Neural crest cell (in vitro differentiated cells): Measurements from ENCODE around the gene APOB. TPM values are rescaled to one million over a fixed set of nuclear protein-coding genes. Genes with fewer than 3 reads are reported as not detected.

Experiments
- DNase-seq: peaks from one replicate; pipeline ENCODE4 v3.0.0; 2021; ENCODE audit warnings: low read depth, mixed read lengths, low spot score
- H3K27ac Mint-ChIP-seq: one replicate; pipeline ENCODE4 v1.8.0; 2021; ENCODE audit warnings: mild to moderate bottlenecking, mixed read lengths; ENCODE audit not compliant: unreplicated experiment
- H3K27me3 Mint-ChIP-seq: 2 replicates; pipeline ENCODE4 v1.8.0; 2021; ENCODE audit warnings: low read depth, mild to moderate bottlenecking, mixed read lengths
- H3K36me3 Mint-ChIP-seq: 2 replicates; pipeline ENCODE4 v1.8.0; 2021; ENCODE audit warnings: low read depth, mild to moderate bottlenecking, mixed read lengths
- H3K4me1 Mint-ChIP-seq: 2 replicates; pipeline ENCODE4 v1.8.0; 2021; ENCODE audit warnings: mixed read lengths
- H3K4me3 Mint-ChIP-seq: one replicate; pipeline ENCODE4 v1.8.0; 2021; ENCODE audit warnings: mild to moderate bottlenecking, mixed read lengths
- H3K9me3 Mint-ChIP-seq: 2 replicates; pipeline ENCODE4 v1.8.0; 2021; ENCODE audit warnings: mixed read lengths
- total RNA-seq: library from RNA; stranded (reverse); gene quantifications from 2 replicates; pipeline ENCODE4 v1.2.1, GENCODE V29; 2021
- TF ChIP-seq, protein P1 (sequence below): fragments of 200-600 bp; sonication (generic); conservative IDR thresholded peaks from 2 replicates; pipeline ENCODE4 v1.5.0; 2021; ENCODE audit warnings: antibody characterized with exemption, mild to moderate bottlenecking

APOB gene
- total RNA-seq, 1 donor from 2014 or later: 0.09 TPM

DNA sequence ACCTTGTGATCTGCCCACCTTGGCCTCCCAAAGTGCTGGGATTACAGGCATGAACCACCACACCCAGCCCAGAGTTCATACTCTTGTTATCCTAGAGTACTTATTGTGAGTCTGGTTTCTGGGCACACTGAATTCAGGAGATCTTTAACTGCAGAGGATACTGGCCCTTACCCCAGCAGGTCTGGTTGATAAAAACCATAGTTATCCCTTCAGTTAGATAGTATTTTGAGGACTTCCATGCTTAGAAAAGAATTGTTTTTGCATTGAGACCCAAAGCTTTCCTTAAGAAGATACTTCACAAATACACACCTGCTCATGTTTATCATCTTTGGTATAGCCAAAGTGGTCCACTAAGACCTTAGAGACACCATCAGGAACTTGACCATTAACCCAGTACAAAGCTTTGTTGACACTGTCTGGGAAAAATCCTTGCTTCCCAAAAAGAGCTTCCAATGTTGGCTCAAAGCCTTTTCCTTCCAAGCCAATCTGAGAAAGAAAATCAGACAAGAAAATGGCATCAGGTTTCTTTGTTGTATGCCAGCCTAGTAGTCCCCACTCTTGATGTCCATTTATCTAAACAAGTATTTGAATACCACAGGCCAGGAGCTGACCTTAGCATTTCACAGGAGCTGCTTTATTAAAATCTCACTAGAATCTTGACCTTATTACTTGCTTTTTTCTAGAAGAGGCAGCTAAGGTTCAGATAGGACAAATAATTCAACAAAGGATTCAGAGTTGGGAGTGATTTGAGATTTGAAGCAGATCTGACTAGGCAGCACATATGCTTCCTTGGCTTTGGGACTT is 17.2 kb downstream of the APOB start:
- TF ChIP-seq, protein P1, sequence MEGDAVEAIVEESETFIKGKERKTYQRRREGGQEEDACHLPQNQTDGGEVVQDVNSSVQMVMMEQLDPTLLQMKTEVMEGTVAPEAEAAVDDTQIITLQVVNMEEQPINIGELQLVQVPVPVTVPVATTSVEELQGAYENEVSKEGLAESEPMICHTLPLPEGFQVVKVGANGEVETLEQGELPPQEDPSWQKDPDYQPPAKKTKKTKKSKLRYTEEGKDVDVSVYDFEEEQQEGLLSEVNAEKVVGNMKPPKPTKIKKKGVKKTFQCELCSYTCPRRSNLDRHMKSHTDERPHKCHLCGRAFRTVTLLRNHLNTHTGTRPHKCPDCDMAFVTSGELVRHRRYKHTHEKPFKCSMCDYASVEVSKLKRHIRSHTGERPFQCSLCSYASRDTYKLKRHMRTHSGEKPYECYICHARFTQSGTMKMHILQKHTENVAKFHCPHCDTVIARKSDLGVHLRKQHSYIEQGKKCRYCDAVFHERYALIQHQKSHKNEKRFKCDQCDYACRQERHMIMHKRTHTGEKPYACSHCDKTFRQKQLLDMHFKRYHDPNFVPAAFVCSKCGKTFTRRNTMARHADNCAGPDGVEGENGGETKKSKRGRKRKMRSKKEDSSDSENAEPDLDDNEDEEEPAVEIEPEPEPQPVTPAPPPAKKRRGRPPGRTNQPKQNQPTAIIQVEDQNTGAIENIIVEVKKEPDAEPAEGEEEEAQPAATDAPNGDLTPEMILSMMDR: no peak
- Mint-ChIP-seq H3K4me3 (no peak overlapping the region), H3K27ac (no peak overlapping the region), H3K9me3 (peaks cover 3% of the 10 kb centered on the region), H3K4me1 (no peaks in the 10 kb centered on the region), H3K36me3 (no peaks in the 10 kb centered on the region), H3K27me3 (peaks cover 45% of the 10 kb centered on the region)
- DNase-seq: no peak

DNA sequence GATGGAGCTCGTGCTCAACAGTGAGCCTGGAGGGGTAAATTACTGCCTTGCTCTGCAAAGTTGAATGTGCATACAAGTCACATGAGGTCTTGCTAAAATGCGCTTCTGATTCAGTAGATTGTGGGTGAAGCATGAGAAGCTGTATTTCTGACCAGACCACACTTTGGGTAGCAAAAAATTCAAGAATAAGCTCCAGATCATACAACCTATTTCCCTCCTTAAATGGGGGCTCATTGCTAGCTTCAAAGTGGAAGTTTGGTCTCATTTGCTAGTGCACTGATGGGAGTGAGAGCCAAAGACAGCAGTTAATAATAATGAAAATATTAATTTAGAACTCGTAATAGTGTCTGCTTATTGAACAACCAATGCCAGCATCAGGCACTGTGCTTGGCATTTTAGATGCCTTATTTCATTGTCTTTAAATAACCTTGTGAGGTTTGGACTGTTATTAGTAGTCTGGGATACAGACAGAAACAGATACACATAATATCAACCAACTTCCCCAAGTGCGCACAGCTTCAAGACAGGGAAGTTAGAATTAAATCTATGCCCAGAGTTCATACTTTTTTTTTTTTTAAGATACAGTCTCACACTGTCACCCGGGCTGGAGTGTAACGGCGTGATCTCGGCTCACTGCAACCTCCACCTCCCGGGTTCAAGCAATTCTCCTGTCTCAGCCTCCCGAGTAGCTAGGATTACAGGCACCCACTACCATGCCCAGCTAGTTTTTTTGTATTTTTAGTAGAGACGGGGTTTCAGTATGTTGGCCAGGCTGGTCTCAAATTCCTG is 18.0 kb downstream of the APOB start:
- peaks cover 41% of the 10 kb centered on the region for H3K27me3 Mint-ChIP-seq
- no peak overlapping the region for H3K27ac Mint-ChIP-seq
- TF ChIP-seq, protein P1: no peak
- no peaks in the 10 kb centered on the region for H3K36me3 Mint-ChIP-seq
- H3K9me3 Mint-ChIP-seq: peaks cover 3% of the 10 kb centered on the region
- DNase-seq: no peak
- H3K4me1 Mint-ChIP-seq: no peaks in the 10 kb centered on the region
- H3K4me3 Mint-ChIP-seq: no peak overlapping the region

DNA sequence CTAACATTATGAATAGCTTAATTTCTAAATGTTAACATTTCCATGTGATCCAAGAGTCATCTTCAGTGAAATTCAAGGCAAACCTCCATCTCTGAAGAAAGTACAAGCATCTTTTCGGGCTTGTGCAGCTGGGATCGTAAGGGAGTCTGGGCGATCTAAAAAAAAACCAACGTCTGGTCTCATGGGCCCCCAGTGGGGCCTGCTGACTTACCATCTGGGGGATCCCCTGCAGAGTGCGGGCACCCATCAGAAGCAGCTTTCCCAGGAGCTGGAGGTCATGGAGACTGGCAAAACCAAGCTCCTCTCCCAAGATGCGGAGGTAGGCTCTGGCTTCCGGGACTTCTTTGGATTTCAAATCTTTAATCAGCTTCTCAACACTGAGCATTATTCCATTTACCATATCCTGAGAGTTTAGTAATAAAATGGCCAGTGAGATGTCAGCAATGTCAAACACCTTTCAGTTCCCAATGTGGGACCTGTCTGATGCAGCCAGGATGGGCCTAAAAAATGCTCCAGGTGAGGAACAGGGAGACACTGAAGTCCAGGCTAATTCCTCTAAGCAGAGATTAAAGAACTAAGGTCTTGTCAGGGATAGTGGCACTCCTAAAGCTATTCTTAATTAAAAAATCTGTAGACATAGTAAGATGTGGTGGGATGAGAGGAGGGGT is 19.0 kb downstream of the APOB start:
- Mint-ChIP-seq H3K4me1 (no peaks in the 10 kb centered on the region), H3K9me3 (peaks cover 3% of the 10 kb centered on the region), H3K4me3 (no peak overlapping the region), H3K27me3 (peaks cover 34% of the 10 kb centered on the region), H3K27ac (no peak overlapping the region), H3K36me3 (no peaks in the 10 kb centered on the region)
- no peak for DNase-seq
- TF ChIP-seq, protein P1: no peak

DNA sequence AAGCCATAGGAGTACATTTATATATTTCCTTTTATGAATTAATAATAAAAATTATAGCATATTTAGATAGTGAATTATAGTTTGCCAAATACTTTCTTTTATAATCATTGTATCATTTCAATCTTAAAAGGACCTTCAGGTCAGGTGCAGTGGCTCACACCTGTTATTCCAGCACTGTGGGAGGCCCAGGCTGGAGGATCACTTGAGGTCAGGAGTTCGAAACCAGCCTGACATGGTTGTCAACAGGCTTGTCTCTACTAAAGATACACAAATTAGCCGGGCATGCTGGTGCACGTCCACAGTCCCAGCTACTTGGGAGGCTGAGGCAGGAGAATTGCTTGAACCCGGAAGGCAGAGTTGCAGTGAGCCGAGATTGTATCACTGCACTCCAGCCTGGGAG is 19.7 kb downstream of the APOB start:
- H3K4me3 Mint-ChIP-seq: no peak overlapping the region
- no peaks in the 10 kb centered on the region for H3K36me3 Mint-ChIP-seq
- DNase-seq: no peak
- peaks cover 30% of the 10 kb centered on the region for H3K27me3 Mint-ChIP-seq
- H3K4me1 Mint-ChIP-seq: no peaks in the 10 kb centered on the region
- TF ChIP-seq, protein P1: no peak
- H3K9me3 Mint-ChIP-seq: peaks cover 3% of the 10 kb centered on the region
- no peak overlapping the region for H3K27ac Mint-ChIP-seq

DNA sequence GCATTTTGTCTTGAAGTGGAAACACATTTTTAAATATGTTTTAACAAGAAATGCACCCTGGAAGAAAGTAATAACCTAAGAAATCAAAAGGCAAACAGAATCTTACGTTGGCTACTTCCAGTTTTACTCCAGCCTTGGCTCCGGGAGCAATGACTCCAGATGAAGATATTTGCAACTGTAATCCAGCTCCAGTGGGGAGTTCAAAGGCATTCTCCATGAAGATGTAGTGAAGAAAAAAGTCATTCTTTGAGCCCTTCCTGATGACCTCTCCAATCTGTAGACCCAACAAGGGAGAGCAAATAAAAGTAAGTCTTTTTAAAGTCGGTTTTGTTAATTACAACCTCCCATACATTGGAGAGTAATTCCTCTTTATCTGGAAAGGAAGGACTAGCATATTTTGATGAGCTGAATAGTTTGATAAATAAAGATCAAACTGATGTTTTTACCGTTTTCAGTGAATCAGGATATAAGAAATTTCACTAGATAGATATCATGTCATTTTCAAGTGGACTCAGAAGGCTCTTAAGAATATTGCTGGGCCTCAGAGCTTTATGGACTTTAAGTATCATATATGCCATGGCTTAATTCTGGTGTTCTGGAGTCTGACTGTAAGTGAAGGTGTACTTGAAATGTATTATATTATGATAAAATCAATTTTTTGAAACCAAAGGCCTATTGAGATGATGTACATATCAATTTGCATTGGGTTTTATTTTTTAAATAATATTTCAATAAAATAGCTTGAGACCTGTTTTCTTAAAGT is 20.3 kb downstream of the APOB start:
- Mint-ChIP-seq H3K27me3 (peaks cover 24% of the 10 kb centered on the region), H3K4me3 (no peak overlapping the region), H3K27ac (no peak overlapping the region), H3K9me3 (peaks cover 3% of the 10 kb centered on the region), H3K36me3 (no peaks in the 10 kb centered on the region), H3K4me1 (no peaks in the 10 kb centered on the region)
- TF ChIP-seq, protein P1: no peak
- no peak for DNase-seq
